ENCODE measurements around the gene THOC6. TPM values are rescaled to one million over a fixed set of nuclear protein-coding genes. Genes with fewer than 3 reads are reported as not detected.
A peak's percentile ranks its signal among the peaks of the same experiment; 100 is the strongest.

THOC6 gene
- total and polyA plus RNA-seq, 2 donors: 36.8 to 37.6 TPM

DNA sequence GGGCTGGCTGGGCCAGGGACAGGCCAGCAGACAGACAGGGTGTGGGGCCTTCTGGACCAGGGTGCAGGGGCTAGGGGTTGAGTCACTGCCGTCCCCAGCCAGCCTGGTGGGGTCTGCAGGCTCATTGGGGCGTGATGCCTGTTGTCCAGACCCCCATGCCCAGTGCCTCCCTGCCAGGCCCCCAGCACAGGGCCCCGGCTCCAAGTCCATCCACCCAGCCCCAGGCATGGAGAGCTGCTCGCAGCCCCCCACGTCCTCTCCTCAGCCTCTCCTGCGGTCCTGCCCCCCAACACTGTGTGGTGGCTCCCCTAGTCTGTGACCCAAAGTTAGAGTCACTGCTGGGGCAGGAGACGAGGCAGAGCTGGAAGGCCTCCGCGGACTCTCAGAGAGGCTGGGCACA lies 36.5 kb upstream of the THOC6 start:
- no peak for DNase-seq (ENCODE audit: low read depth in 6 of 9, low spot score in 9 of 9)
- no peaks in the 10 kb centered on the region for H3K36me3 ChIP-seq (ENCODE audit: control insufficient read depth in 2 of 2, insufficient read depth in 2 of 2, low read length in 1 of 2)
- H3K4me3 ChIP-seq (ENCODE audit: low read length in 2 of 2): no peak overlapping the region
- no peak overlapping the region for H3K27ac ChIP-seq (ENCODE audit: low read depth in 1 of 2, low read length in 1 of 2)
- peaks cover 0 to 31% of the 10 kb centered on the region in 2 donors for H3K4me1 ChIP-seq (ENCODE audit: control insufficient read depth in 2 of 2, insufficient read depth in 2 of 2, low read length in 2 of 2)
- 95% methylated on average over 9 of the region's 9 CpGs for WGBS
- H3K9me3 ChIP-seq (ENCODE audit: control insufficient read depth in 2 of 2, insufficient read depth in 1 of 2, low read length in 1 of 2): no peaks in the 10 kb centered on the region
- H3K27me3 ChIP-seq (ENCODE audit: control insufficient read depth in 2 of 2, insufficient read depth in 1 of 2, low read length in 1 of 2): peaks cover 9 to 56% of the 10 kb centered on the region in 2 donors

DNA sequence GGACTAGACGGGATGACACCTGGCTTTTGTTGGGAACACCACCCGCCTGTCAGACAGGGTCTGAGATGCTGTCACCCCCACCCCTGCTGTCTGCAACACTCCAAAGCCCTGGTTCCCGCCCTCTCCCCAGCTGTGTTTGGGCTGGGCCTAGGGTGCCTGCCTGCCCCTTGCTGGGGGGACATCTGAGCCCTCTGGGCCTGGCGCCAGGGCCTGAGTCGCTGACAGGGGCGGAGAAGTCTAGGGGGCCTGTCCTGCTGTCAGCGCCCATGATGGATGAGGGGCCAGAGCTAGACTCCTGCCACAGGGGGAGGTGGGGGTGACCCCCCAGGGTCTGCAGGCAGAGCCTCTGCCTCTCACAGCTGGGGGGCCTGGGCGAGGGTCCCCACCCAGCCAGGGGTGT lies 36.0 kb upstream of the THOC6 start:
- no peak overlapping the region for H3K27ac ChIP-seq (ENCODE audit: low read depth in 1 of 2, low read length in 1 of 2)
- DNase-seq (ENCODE audit: low read depth in 6 of 9, low spot score in 9 of 9): no peak
- H3K4me3 ChIP-seq (ENCODE audit: low read length in 2 of 2): no peak overlapping the region
- WGBS: 88% methylated on average over 8 of the region's 8 CpGs
- peaks cover 9 to 58% of the 10 kb centered on the region in 2 donors for H3K27me3 ChIP-seq (ENCODE audit: control insufficient read depth in 2 of 2, insufficient read depth in 1 of 2, low read length in 1 of 2)
- H3K9me3 ChIP-seq (ENCODE audit: control insufficient read depth in 2 of 2, insufficient read depth in 1 of 2, low read length in 1 of 2): no peaks in the 10 kb centered on the region
- H3K36me3 ChIP-seq (ENCODE audit: control insufficient read depth in 2 of 2, insufficient read depth in 2 of 2, low read length in 1 of 2): no peaks in the 10 kb centered on the region
- peaks cover 0 to 31% of the 10 kb centered on the region in 2 donors for H3K4me1 ChIP-seq (ENCODE audit: control insufficient read depth in 2 of 2, insufficient read depth in 2 of 2, low read length in 2 of 2)

DNA sequence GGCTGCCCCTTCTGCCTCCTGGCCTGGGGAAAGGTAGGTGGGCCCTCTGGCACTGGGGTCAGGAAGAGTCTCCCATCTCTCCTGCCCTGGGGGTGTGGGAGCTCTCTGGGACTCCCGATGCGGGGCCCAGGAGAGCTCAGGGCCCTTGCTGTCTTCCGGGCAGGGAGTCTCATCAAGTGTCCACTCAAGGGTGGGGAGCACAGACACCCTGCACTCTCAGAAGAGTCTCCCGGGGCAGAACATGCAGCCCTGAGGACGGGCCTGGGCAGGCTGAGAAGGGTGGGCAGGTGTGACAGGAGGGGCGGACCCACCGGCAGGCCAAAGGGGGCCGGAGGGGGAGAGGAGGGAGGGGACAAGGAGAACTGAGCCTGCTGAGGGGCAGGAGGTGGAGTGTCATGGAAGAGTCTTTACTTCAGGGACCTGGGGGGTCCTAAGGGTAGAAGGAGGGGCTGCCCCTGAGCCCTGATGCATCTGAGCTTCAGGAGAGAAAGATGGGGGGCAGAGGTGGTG lies 35.2 kb upstream of the THOC6 start:
- Histone ChIP-seq H3K36me3 (ENCODE audit: control insufficient read depth in 2 of 2, insufficient read depth in 2 of 2, low read length in 1 of 2) (no peaks in the 10 kb centered on the region), H3K4me3 (ENCODE audit: low read length in 2 of 2) (no peak overlapping the region), H3K27ac (ENCODE audit: low read depth in 1 of 2, low read length in 1 of 2) (peak overlapping the region; percentile 9 to 29), H3K4me1 (ENCODE audit: control insufficient read depth in 2 of 2, insufficient read depth in 2 of 2, low read length in 2 of 2) (peaks cover 0 to 28% of the 10 kb centered on the region in 2 donors), H3K27me3 (ENCODE audit: control insufficient read depth in 2 of 2, insufficient read depth in 1 of 2, low read length in 1 of 2) (peaks cover 9 to 55% of the 10 kb centered on the region in 2 donors), H3K9me3 (ENCODE audit: control insufficient read depth in 2 of 2, insufficient read depth in 1 of 2, low read length in 1 of 2) (no peaks in the 10 kb centered on the region)
- no peak for DNase-seq (ENCODE audit: low read depth in 6 of 9, low spot score in 9 of 9)
- WGBS: 89% methylated on average over 8 of the region's 8 CpGs

DNA sequence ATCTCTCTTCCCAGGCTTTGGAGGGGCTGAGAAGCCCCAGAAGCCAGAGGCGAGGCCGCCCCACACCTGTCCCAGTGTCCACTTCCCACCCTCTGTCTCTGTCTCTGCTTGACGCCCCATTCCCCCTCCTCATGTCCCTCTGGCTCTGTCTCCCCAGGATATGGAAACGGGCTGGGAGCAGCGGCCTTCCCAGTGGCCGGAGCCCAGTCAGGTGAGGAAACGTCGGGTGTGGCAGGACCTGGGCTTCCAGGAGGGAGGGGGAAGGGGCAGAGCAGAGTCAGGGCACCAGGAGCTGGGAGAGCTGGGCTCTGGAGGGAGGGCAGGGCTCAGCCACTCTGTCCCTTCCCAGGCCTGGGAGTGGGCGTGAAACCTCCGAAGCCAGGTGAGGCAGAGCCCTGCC lies 32.9 kb upstream of the THOC6 start:
- no peaks in the 10 kb centered on the region for H3K36me3 ChIP-seq (ENCODE audit: control insufficient read depth in 2 of 2, insufficient read depth in 2 of 2, low read length in 1 of 2)
- H3K4me3 ChIP-seq (ENCODE audit: low read length in 2 of 2): no peak overlapping the region
- peaks cover 5 to 36% of the 10 kb centered on the region in 2 donors for H3K27me3 ChIP-seq (ENCODE audit: control insufficient read depth in 2 of 2, insufficient read depth in 1 of 2, low read length in 1 of 2)
- peaks cover 0 to 28% of the 10 kb centered on the region in 2 donors for H3K4me1 ChIP-seq (ENCODE audit: control insufficient read depth in 2 of 2, insufficient read depth in 2 of 2, low read length in 2 of 2)
- H3K27ac ChIP-seq (ENCODE audit: low read depth in 1 of 2, low read length in 1 of 2): no peak overlapping the region
- H3K9me3 ChIP-seq (ENCODE audit: control insufficient read depth in 2 of 2, insufficient read depth in 1 of 2, low read length in 1 of 2): no peaks in the 10 kb centered on the region
- no peak for DNase-seq (ENCODE audit: low read depth in 6 of 9, low spot score in 9 of 9)
- 91% methylated on average over 10 of the region's 10 CpGs for WGBS

GRCh38 chr16:2991566-2992261 lies 32.1 kb upstream of the THOC6 start:
- H3K4me1 ChIP-seq (ENCODE audit: control insufficient read depth in 2 of 2, insufficient read depth in 2 of 2, low read length in 2 of 2): peaks cover 0 to 28% of the 10 kb centered on the region in 2 donors
- H3K27ac ChIP-seq (ENCODE audit: low read depth in 1 of 2, low read length in 1 of 2): no peak overlapping the region
- DNase-seq (ENCODE audit: low read depth in 6 of 9, low spot score in 9 of 9): no peak
- no peaks in the 10 kb centered on the region for H3K36me3 ChIP-seq (ENCODE audit: control insufficient read depth in 2 of 2, insufficient read depth in 2 of 2, low read length in 1 of 2)
- WGBS: 96% methylated on average over 12 of the region's 12 CpGs
- peaks cover 5 to 33% of the 10 kb centered on the region in 2 donors for H3K27me3 ChIP-seq (ENCODE audit: control insufficient read depth in 2 of 2, insufficient read depth in 1 of 2, low read length in 1 of 2)
- no peak overlapping the region for H3K4me3 ChIP-seq (ENCODE audit: low read length in 2 of 2)
- no peaks in the 10 kb centered on the region for H3K9me3 ChIP-seq (ENCODE audit: control insufficient read depth in 2 of 2, insufficient read depth in 1 of 2, low read length in 1 of 2)

GRCh38 chr16:2992383-2993081 lies 31.3 kb upstream of the THOC6 start:
- Histone ChIP-seq H3K4me3 (ENCODE audit: low read length in 2 of 2) (no peak overlapping the region), H3K36me3 (ENCODE audit: control insufficient read depth in 2 of 2, insufficient read depth in 2 of 2, low read length in 1 of 2) (no peaks in the 10 kb centered on the region), H3K27ac (ENCODE audit: low read depth in 1 of 2, low read length in 1 of 2) (peak overlapping the region; percentile 26 to 28), H3K4me1 (ENCODE audit: control insufficient read depth in 2 of 2, insufficient read depth in 2 of 2, low read length in 2 of 2) (peaks cover 0 to 22% of the 10 kb centered on the region in 2 donors), H3K9me3 (ENCODE audit: control insufficient read depth in 2 of 2, insufficient read depth in 1 of 2, low read length in 1 of 2) (no peaks in the 10 kb centered on the region), H3K27me3 (ENCODE audit: control insufficient read depth in 2 of 2, insufficient read depth in 1 of 2, low read length in 1 of 2) (peaks cover 5 to 33% of the 10 kb centered on the region in 2 donors)
- no peak for DNase-seq (ENCODE audit: low read depth in 6 of 9, low spot score in 9 of 9)
- 92% methylated on average over 14 of the region's 14 CpGs for WGBS

DNA sequence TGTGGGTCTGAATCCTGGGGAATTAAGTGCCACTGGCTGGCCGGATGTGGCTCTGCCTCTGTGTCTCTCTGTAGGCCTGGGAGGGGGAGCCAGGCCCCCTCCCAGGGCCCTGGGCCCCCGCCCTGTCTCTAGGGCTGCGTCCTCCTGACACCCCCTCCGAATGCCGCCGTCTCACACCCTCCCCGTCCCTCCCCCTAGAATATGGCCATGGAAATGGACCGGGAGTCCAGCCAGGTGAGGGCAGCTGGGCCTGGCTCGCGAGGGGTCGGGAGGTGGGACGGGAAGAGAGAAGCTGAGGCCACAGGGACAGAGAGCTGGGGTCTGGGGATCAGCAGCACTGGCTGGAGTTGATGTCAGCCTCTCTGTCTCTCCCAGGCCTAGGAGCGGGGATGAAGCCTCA lies 27.5 kb upstream of the THOC6 start:
- over 99% methylated on average over 13 of the region's 13 CpGs for WGBS
- H3K9me3 ChIP-seq (ENCODE audit: control insufficient read depth in 2 of 2, insufficient read depth in 1 of 2, low read length in 1 of 2): no peaks in the 10 kb centered on the region
- H3K4me1 ChIP-seq (ENCODE audit: control insufficient read depth in 2 of 2, insufficient read depth in 2 of 2, low read length in 2 of 2): peaks cover 0 to 2% of the 10 kb centered on the region in 2 donors
- no peaks in the 10 kb centered on the region for H3K36me3 ChIP-seq (ENCODE audit: control insufficient read depth in 2 of 2, insufficient read depth in 2 of 2, low read length in 1 of 2)
- no peak for DNase-seq (ENCODE audit: low read depth in 6 of 9, low spot score in 9 of 9)
- H3K27ac ChIP-seq (ENCODE audit: low read depth in 1 of 2, low read length in 1 of 2): no peak overlapping the region
- peaks cover 3 to 40% of the 10 kb centered on the region in 2 donors for H3K27me3 ChIP-seq (ENCODE audit: control insufficient read depth in 2 of 2, insufficient read depth in 1 of 2, low read length in 1 of 2)
- H3K4me3 ChIP-seq (ENCODE audit: low read length in 2 of 2): no peak overlapping the region

DNA sequence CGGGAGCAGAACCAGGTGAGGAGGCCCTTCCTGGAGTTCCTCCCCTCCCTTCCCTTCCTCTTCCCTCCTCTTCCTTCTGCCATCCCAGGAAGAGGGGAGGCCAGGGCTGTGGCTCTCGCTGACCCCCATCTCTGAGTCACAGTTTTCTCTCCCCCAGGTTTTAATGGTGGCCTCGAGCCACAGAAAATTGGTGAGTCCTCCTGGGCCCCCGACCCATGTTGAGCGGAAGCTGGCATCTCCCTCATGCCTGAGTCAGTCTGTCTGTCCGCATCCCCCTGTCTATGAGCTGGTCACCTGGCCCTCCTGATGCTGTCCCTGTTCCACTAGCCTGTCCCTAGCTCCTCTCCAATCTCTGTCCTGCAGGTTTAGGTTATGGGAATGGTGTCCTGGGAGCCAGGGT lies 23.9 kb upstream of the THOC6 start:
- no peak overlapping the region for H3K4me3 ChIP-seq (ENCODE audit: low read length in 2 of 2)
- peaks cover 6 to 46% of the 10 kb centered on the region in 2 donors for H3K27me3 ChIP-seq (ENCODE audit: control insufficient read depth in 2 of 2, insufficient read depth in 1 of 2, low read length in 1 of 2)
- no peak overlapping the region for H3K27ac ChIP-seq (ENCODE audit: low read depth in 1 of 2, low read length in 1 of 2)
- WGBS: 93% methylated on average over 6 of the region's 6 CpGs
- H3K36me3 ChIP-seq (ENCODE audit: control insufficient read depth in 2 of 2, insufficient read depth in 2 of 2, low read length in 1 of 2): no peaks in the 10 kb centered on the region
- no peak for DNase-seq (ENCODE audit: low read depth in 6 of 9, low spot score in 9 of 9)
- peaks cover 3 to 8% of the 10 kb centered on the region in 2 donors for H3K4me1 ChIP-seq (ENCODE audit: control insufficient read depth in 2 of 2, insufficient read depth in 2 of 2, low read length in 2 of 2)
- H3K9me3 ChIP-seq (ENCODE audit: control insufficient read depth in 2 of 2, insufficient read depth in 1 of 2, low read length in 1 of 2): no peaks in the 10 kb centered on the region

DNA sequence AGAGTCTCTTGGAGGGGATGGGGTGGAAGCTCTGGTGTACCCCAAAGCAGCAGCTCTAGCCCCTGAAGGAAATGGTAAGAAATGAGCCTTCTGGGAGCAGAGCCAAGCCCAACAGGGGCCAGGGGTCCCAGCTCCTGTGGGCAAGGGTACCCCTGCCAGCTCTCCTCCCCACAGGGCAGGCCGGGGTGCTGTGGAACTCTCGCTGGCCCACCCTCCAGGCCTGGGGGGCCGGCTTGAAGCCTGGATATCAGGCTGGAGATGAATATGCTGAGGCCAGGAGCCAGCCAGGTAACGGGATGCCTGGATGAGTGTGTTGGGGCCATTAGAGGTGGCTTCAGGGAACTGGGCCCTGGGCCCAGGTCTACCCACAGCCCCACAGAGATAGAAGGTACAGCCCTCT lies 23.3 kb upstream of the THOC6 start:
- no peaks in the 10 kb centered on the region for H3K36me3 ChIP-seq (ENCODE audit: control insufficient read depth in 2 of 2, insufficient read depth in 2 of 2, low read length in 1 of 2)
- H3K27ac ChIP-seq (ENCODE audit: low read depth in 1 of 2, low read length in 1 of 2): no peak overlapping the region
- 98% methylated on average over 4 of the region's 4 CpGs for WGBS
- no peak for DNase-seq (ENCODE audit: low read depth in 6 of 9, low spot score in 9 of 9)
- H3K4me1 ChIP-seq (ENCODE audit: control insufficient read depth in 2 of 2, insufficient read depth in 2 of 2, low read length in 2 of 2): peaks cover 4 to 9% of the 10 kb centered on the region in 2 donors
- peaks cover 8 to 51% of the 10 kb centered on the region in 2 donors for H3K27me3 ChIP-seq (ENCODE audit: control insufficient read depth in 2 of 2, insufficient read depth in 1 of 2, low read length in 1 of 2)
- no peak overlapping the region for H3K4me3 ChIP-seq (ENCODE audit: low read length in 2 of 2)
- H3K9me3 ChIP-seq (ENCODE audit: control insufficient read depth in 2 of 2, insufficient read depth in 1 of 2, low read length in 1 of 2): no peaks in the 10 kb centered on the region
